T-helper 17 cell (primary cell): ENCODE measurements around the gene SCN2B. TPM values are rescaled to one million over a fixed set of nuclear protein-coding genes. Genes with fewer than 3 reads are reported as not detected.

Experiments
- ATAC-seq: fragments of 150-1000 bp; cut with Tn5 transposase; 2 replicates; pipeline ENCODE4 v1.10.0; 2021; ENCODE audit warnings: mild to moderate bottlenecking, moderate library complexity
- DNase-seq, 3 donors: peaks; one replicate each; pipeline versions ENCODE4 v3.0.0 to v3.0.0-alpha.2; 2020 to 2021
- H3K9me3 ChIP-seq: one replicate; pipeline ENCODE4 v1.7.0; 2013; ENCODE audit warnings: low read length, mild to moderate bottlenecking; ENCODE audit not compliant: control insufficient read depth, poor library complexity, severe bottlenecking
- H3K27ac Mint-ChIP-seq: one replicate; pipeline ENCODE4 v1.8.0; 2022; ENCODE audit warnings: mild to moderate bottlenecking, moderate library complexity, mixed read lengths
- H3K27me3 Mint-ChIP-seq: one replicate; pipeline ENCODE4 v1.8.0; 2022; ENCODE audit warnings: mixed read lengths
- H3K36me3 Mint-ChIP-seq: one replicate; pipeline ENCODE4 v1.8.0; 2022; ENCODE audit warnings: low read depth, mixed read lengths
- H3K4me1 Mint-ChIP-seq: one replicate; pipeline ENCODE4 v1.8.0; 2022; ENCODE audit warnings: mild to moderate bottlenecking, mixed read lengths
- H3K4me3 Mint-ChIP-seq: one replicate; pipeline ENCODE4 v1.8.0; 2022; ENCODE audit warnings: mild to moderate bottlenecking, moderate library complexity, mixed read lengths
- total RNA-seq, 4 donors: library from RNA in 2 of 4; stranded (reverse) in 2 of 4; gene quantifications; one replicate each; pipeline ENCODE4 v1.2.3 and lab custom pipeline; 2022 to 2026

Gene SCN2B
- total RNA-seq, 2 donors from 2014 or later, result not detected

- no peaks in the 10 kb centered on the region for H3K9me3 ChIP-seq
- no peak for ATAC-seq
- Mint-ChIP-seq H3K4me1 (peaks cover 72% of the 10 kb centered on the region), H3K27me3 (no peaks in the 10 kb centered on the region), H3K4me3 (peak overlapping the region; percentile 74), H3K36me3 (peaks cover 14% of the 10 kb centered on the region), H3K27ac (peak overlapping the region; percentile 95)
- DNase-seq, result no peak
Observed at GRCh38 chr11:118214210-118214914, 37.9 kb upstream of the SCN2B start.

GRCh38 chr11:118213781-118214180 is 37.3 kb upstream of the SCN2B start:
- Mint-ChIP-seq H3K4me1 (peaks cover 69% of the 10 kb centered on the region), H3K27ac (peak overlapping the region; percentile 95)

DNA sequence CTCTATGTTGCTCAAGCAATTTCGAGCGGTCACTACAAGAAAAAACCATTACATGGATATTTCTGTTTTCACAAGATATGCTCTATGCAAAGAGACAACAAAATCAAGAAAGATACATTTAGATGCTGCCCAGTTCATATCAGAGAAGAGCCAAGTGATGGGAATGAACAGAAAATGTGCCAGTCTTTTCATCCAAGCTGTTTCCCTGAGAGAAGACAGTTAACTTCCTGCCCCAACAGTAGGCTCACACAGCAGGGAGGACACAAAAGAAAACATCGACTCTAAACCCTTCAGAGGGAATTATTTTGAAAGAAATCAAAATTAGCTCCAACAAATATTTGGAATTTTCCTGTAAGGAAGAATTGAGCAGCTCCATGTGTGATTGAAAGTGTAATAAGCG is 36.8 kb upstream of the SCN2B start:
- Mint-ChIP-seq H3K4me3 (peak overlapping the region; percentile 50), H3K27ac (peak overlapping the region; percentile 95), H3K4me1 (peaks cover 66% of the 10 kb centered on the region), H3K36me3 (peaks cover 15% of the 10 kb centered on the region), H3K27me3 (no peaks in the 10 kb centered on the region)
- no peaks in the 10 kb centered on the region for H3K9me3 ChIP-seq
- no peak for DNase-seq
- no peak for ATAC-seq

More at GRCh38 chr11:118213781-118214180, 37.3 kb upstream of the SCN2B start:
- peaks cover 15% of the 10 kb centered on the region for H3K36me3 Mint-ChIP-seq
- H3K27me3 Mint-ChIP-seq, result no peaks in the 10 kb centered on the region
- DNase-seq, result no peak
- no peak for ATAC-seq
- H3K4me3 Mint-ChIP-seq, result peak overlapping the region; percentile 41
- H3K9me3 ChIP-seq, result no peaks in the 10 kb centered on the region

DNA sequence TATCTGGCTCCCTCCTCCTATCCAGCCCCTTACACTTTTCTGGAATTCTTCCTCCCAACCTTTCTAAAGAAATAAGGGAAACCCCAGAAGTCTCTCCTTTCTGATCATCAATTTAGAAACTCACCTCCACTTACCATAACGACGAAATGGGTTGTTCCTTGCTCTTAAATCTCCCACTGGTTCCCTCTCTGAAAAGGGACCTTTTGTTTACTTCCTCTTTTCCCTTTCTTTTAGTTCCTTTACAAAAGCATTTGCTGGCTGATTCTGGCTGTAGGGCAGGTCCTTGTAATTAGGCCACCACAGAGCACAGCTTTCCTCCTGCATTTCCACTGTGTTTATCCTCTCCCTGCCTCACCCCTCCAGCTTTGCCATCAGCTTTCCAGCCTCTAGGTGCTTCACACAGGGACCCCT is 36.3 kb upstream of the SCN2B start:
- Mint-ChIP-seq H3K27ac (peak overlapping the region; percentile 95), H3K27me3 (no peaks in the 10 kb centered on the region), H3K4me3 (peak overlapping the region; percentile 50), H3K4me1 (peaks cover 65% of the 10 kb centered on the region), H3K36me3 (peaks cover 18% of the 10 kb centered on the region)
- ATAC-seq, result no peak
- H3K9me3 ChIP-seq, result no peaks in the 10 kb centered on the region
- DNase-seq, result no peak

DNA sequence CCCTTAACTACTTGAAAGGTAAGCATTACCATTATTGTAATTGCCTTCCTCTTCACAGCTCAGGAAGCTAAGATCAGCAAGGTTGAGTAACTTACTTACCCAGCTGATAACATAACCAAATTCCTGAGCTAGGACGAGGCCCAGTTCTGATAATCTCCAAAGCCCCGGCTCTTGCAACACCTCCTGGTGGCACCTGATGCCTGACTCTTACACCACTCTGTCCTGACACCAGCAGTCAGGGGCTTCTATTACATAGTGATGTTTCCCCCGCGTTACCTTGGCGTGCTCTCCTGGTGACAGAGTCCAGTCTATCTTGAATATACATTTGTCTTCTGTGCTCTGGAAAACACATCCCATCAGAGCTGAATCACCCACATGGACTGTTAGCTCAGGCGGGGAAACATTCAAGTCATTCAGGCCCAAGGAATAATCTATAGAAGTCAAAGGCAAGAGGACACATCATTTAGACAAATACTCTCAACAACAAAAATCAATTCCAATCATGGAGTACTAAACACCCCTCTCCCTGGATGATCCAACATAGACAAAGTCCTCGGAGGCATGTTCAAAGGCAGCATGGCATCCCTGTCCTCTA is 35.8 kb upstream of the SCN2B start:
- H3K27ac Mint-ChIP-seq, result peak overlapping the region; percentile 95
- peaks cover 18% of the 10 kb centered on the region for H3K36me3 Mint-ChIP-seq
- peaks cover 61% of the 10 kb centered on the region for H3K4me1 Mint-ChIP-seq
- no peak for DNase-seq
- no peaks in the 10 kb centered on the region for H3K9me3 ChIP-seq
- no peaks in the 10 kb centered on the region for H3K27me3 Mint-ChIP-seq
- no peak for ATAC-seq
- peak overlapping the region; percentile 19 for H3K4me3 Mint-ChIP-seq

GRCh38 chr11:118211006-118211405 is 34.6 kb upstream of the SCN2B start:
- Mint-ChIP-seq H3K27ac (peak overlapping the region; percentile 95), H3K4me3 (no peak overlapping the region), H3K27me3 (no peaks in the 10 kb centered on the region), H3K4me1 (peaks cover 62% of the 10 kb centered on the region), H3K36me3 (peaks cover 20% of the 10 kb centered on the region)
- DNase-seq, result no peak
- ATAC-seq, result no peak
- no peaks in the 10 kb centered on the region for H3K9me3 ChIP-seq

DNA sequence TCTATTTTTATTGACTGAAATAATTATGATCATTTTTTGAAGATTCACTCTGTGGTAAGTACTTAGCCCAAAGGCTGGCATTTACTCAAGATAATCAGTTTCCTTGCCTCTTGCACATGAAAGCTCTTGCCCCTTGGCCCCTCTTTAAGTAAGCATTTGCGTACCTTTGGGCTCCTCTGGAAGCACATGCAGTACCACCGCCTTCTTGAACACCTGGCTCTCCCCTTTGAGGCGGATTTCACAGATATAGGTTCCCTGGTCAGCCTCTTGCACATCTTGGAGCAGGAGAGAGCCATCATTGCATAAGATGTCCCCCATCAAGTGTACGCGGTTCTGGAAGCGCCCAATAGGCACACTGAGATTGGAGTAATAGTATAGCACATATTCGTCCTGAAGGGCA is 33.9 kb upstream of the SCN2B start:
- Mint-ChIP-seq H3K36me3 (peaks cover 23% of the 10 kb centered on the region), H3K4me1 (peaks cover 66% of the 10 kb centered on the region)
- no peak for ATAC-seq

GRCh38 chr11:118209033-118209432 is 32.6 kb upstream of the SCN2B start:
- H3K36me3 Mint-ChIP-seq, result peaks cover 23% of the 10 kb centered on the region
- H3K4me1 Mint-ChIP-seq, result peaks cover 59% of the 10 kb centered on the region
- no peak overlapping the region for H3K27ac Mint-ChIP-seq
- ATAC-seq (no peak), DNase-seq (no peak)
- no peak overlapping the region for H3K4me3 Mint-ChIP-seq
- H3K9me3 ChIP-seq, result no peaks in the 10 kb centered on the region
- no peaks in the 10 kb centered on the region for H3K27me3 Mint-ChIP-seq

More for the DNA sequence above, 33.9 kb upstream of the SCN2B start:
- H3K9me3 ChIP-seq, result no peaks in the 10 kb centered on the region
- no peaks in the 10 kb centered on the region for H3K27me3 Mint-ChIP-seq
- peak overlapping the region; percentile 95 for H3K27ac Mint-ChIP-seq
- no peak overlapping the region for H3K4me3 Mint-ChIP-seq
- no peak for DNase-seq

GRCh38 chr11:118207079-118207478 is 30.6 kb upstream of the SCN2B start:
- Mint-ChIP-seq H3K27ac (no peak overlapping the region), H3K4me1 (peaks cover 42% of the 10 kb centered on the region), H3K4me3 (peak overlapping the region; percentile 75), H3K36me3 (peaks cover 14% of the 10 kb centered on the region), H3K27me3 (no peaks in the 10 kb centered on the region)
- H3K9me3 ChIP-seq, result no peaks in the 10 kb centered on the region
- no peak for DNase-seq
- ATAC-seq, result no peak

DNA sequence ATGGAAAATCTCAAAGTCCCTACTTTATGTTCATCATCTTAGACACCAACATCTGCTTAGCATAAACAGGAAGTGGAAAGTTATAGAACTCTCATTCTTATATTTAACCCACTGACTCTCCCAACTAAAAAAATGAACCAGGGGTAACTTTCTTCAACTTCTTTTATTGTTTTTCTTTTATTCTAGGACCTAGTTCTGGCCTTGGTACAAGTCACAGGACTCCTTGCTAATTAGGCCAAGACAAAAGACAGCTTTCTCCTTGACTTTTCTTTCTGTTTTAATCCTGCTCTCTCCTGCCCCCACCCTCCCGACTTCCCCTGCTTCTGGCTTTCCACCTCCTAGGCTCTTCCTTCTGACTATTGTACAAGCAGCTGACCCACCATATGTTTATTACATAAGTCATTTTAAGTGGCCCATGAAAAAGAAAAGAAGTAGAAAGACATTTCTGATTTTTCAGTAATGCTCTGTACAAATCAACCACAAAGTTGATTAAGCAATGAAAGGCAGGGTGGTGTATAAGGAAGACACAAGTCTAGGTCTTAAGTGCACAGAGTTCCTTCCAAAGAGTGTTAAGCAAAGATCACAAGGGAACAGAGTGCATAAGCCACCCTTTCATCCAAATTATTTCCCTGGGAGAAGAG is 30.1 kb upstream of the SCN2B start:
- Mint-ChIP-seq H3K4me3 (peak overlapping the region; percentile 75), H3K27me3 (no peaks in the 10 kb centered on the region), H3K36me3 (peaks cover 10% of the 10 kb centered on the region), H3K4me1 (peaks cover 37% of the 10 kb centered on the region), H3K27ac (no peak overlapping the region)
- DNase-seq, result no peak
- H3K9me3 ChIP-seq, result no peaks in the 10 kb centered on the region
- no peak for ATAC-seq

DNA sequence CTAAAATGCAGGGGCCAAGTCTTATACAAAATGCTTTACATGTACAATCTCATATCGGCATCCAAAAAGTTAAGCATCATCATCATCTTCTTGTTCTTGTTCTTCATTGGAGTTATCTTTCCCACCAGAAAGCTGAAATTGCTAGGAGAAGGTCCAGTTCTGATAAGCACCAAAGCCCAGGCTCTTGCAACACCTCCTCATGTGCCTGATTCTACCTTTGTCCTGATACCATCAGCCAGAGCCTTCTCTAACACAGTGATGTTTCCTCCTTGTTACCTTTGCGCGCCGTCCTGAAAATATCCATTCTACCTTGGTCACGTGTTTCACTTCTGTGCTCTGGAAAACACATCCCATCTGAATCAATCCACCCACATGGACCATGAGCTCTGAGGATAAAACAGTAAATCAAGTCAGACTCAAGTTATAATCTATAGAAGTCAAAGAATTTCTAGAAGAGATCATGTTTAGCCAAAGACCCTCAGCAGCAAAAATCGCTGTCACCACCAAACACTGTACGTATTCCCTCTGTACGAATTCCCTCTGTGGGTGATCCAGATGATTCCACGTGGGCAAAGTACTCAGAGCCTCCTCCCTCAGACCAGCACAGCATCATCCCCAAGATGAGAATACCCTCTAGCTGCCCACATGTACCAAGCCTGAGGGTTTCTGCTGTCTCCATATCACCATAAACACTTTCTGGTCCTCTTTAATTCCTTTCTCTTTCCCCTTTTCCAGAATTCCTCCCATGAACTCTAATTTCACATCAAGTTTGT is 29.4 kb upstream of the SCN2B start:
- peaks cover 10% of the 10 kb centered on the region for H3K36me3 Mint-ChIP-seq
- no peak overlapping the region for H3K27ac Mint-ChIP-seq
- H3K4me3 Mint-ChIP-seq, result no peak overlapping the region
- H3K4me1 Mint-ChIP-seq, result peaks cover 35% of the 10 kb centered on the region
- ATAC-seq, result no peak
- DNase-seq, result no peak
- H3K9me3 ChIP-seq, result no peaks in the 10 kb centered on the region
- H3K27me3 Mint-ChIP-seq, result no peaks in the 10 kb centered on the region

DNA sequence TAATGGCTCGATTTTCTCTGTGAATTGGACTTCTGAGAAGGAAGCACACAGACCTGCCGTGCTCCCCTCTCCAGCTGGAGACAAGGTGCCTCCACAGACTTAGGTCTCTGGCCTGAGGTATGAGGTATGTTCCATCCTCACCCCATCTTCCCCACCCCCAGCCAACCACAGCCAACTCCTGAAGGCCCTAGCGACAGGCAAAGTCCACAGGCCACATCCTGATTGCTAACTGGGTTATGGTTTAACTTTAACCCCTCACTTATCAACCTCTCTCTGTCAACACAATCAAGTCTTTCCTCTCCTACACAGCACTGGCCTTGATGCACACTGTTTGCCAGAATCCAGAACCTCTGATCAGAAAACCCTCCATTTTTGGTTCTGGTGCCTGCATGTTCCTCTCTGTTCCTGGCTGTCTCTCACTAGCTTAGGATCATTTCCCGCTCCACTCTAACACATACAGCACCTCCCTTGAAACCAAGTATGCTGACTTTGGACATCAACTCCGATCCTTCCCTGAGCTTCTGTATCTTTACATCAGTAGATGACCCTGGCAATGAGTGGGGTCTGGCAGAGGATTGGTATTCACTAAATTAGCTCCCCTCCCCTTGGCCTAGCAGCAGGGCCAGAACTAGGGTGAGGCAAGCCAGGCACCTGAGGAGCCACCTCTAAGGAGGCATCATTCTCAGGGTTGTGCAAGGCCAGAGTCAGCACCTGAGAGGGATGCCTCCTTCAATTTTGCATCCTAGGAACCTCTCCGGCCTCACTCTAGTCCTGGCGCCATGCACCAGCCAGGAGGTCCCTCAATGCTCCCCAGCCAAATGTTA is 26.4 kb upstream of the SCN2B start:
- H3K27me3 Mint-ChIP-seq, result no peaks in the 10 kb centered on the region
- H3K4me1 Mint-ChIP-seq, result peaks cover 30% of the 10 kb centered on the region
- no peak overlapping the region for H3K27ac Mint-ChIP-seq
- H3K36me3 Mint-ChIP-seq, result peaks cover 5% of the 10 kb centered on the region
- DNase-seq, result peak; percentile 24 to 47 (median 41)
- H3K4me3 Mint-ChIP-seq, result no peak overlapping the region
- ATAC-seq, result peak; percentile 86
- no peaks in the 10 kb centered on the region for H3K9me3 ChIP-seq
